HUES48 (cell line): ENCODE results near the gene POM121L2.
"Not testable (repeated sequence)": the region's sequence is repeated elsewhere in the genome, so short reads cannot be mapped to it uniquely, and the experiment has no call there.

Experiments used
- H3K27ac ChIP-seq: one replicate; pipeline ENCODE4 v1.7.0; 2013; ENCODE audit warnings: low read depth, low read length, inconsistent platforms
- H3K27me3 ChIP-seq: 2 replicates; pipeline ENCODE4 v1.6.1; 2013; ENCODE audit warnings: mild to moderate bottlenecking, low read length; ENCODE audit not compliant: control insufficient read depth, insufficient read depth
- H3K36me3 ChIP-seq: 2 replicates; pipeline ENCODE4 v1.6.1; 2013; ENCODE audit warnings: low read length; ENCODE audit not compliant: control insufficient read depth, insufficient read depth
- H3K4me1 ChIP-seq: 2 replicates; pipeline ENCODE4 v1.6.1; 2013; ENCODE audit warnings: mild to moderate bottlenecking, low read length; ENCODE audit not compliant: control insufficient read depth, insufficient read depth
- H3K4me3 ChIP-seq: 2 replicates; pipeline ENCODE4 v1.5.1; 2013; ENCODE audit warnings: mild to moderate bottlenecking, low read depth, low read length
- H3K9ac ChIP-seq: 2 replicates; pipeline ENCODE4 v1.6.1; 2013; ENCODE audit warnings: mild to moderate bottlenecking, low read depth, low read length, moderate library complexity
- H3K9me3 ChIP-seq: 2 replicates; pipeline ENCODE4 v1.6.1; 2013; ENCODE audit warnings: low read length; ENCODE audit not compliant: control insufficient read depth, insufficient read depth

The POM121L2 gene

GRCh38 chr6:27280064-27280539, 32.0 kb downstream of the POM121L2 start:
- H3K27me3 ChIP-seq = peaks cover 37% of the 10 kb centered on the region

GRCh38 chr6:27279513-27280063, 32.5 kb downstream of the POM121L2 start:
- Histone ChIP-seq H3K4me1 (no peaks in the 10 kb centered on the region), H3K27ac (no peak overlapping the region), H3K9me3 (no peaks in the 10 kb centered on the region), H3K4me3 (peak overlapping the region; percentile 94), H3K36me3 (no peaks in the 10 kb centered on the region), H3K9ac (peak overlapping the region; percentile 23; the same call in 1 of the 2 replicates), H3K27me3 (peaks cover 37% of the 10 kb centered on the region)

More at GRCh38 chr6:27280064-27280539, 32.0 kb downstream of the POM121L2 start:
- H3K4me1 ChIP-seq = no peaks in the 10 kb centered on the region
- peak overlapping the region; percentile 94 for H3K4me3 ChIP-seq
- H3K36me3 ChIP-seq = no peaks in the 10 kb centered on the region
- H3K9ac ChIP-seq = no peak overlapping the region; the same call in 1 of the 2 replicates
- H3K27ac ChIP-seq = peak overlapping the region; percentile 11
- no peaks in the 10 kb centered on the region for H3K9me3 ChIP-seq

- Histone ChIP-seq H3K36me3 (no peaks in the 10 kb centered on the region), H3K27ac (no peak overlapping the region), H3K9ac (no peak overlapping the region), H3K4me1 (no peaks in the 10 kb centered on the region), H3K27me3 (peaks cover 17% of the 10 kb centered on the region), H3K4me3 (peak overlapping the region; percentile 83), H3K9me3 (no peaks in the 10 kb centered on the region)
Measured at GRCh38 chr6:27275025-27275956, 36.8 kb downstream of the POM121L2 start.

GRCh38 chr6:27273783-27274182, 38.3 kb downstream of the POM121L2 start:
- no peak overlapping the region for H3K4me3 ChIP-seq
- no peaks in the 10 kb centered on the region for H3K9me3 ChIP-seq
- H3K27ac ChIP-seq = no peak overlapping the region
- no peaks in the 10 kb centered on the region for H3K4me1 ChIP-seq
- no peaks in the 10 kb centered on the region for H3K36me3 ChIP-seq
- H3K27me3 ChIP-seq = peaks cover 13% of the 10 kb centered on the region
- H3K9ac ChIP-seq = no peak overlapping the region

- Histone ChIP-seq H3K4me3 (no peak overlapping the region), H3K27me3 (peaks cover 24% of the 10 kb centered on the region), H3K9me3 (no peaks in the 10 kb centered on the region), H3K27ac (no peak overlapping the region), H3K9ac (no peak overlapping the region), H3K4me1 (no peaks in the 10 kb centered on the region), H3K36me3 (no peaks in the 10 kb centered on the region)
Measured at GRCh38 chr6:27268803-27269202, 43.3 kb downstream of the POM121L2 start.

- no peaks in the 10 kb centered on the region for H3K4me1 ChIP-seq
- H3K4me3 ChIP-seq = peak overlapping the region; percentile 48; the same call in 1 of the 2 replicates
- H3K36me3 ChIP-seq = no peaks in the 10 kb centered on the region
- no peak overlapping the region for H3K9ac ChIP-seq
- H3K27me3 ChIP-seq = peaks cover 24% of the 10 kb centered on the region
- no peak overlapping the region for H3K27ac ChIP-seq
- no peaks in the 10 kb centered on the region for H3K9me3 ChIP-seq
Measured at GRCh38 chr6:27267857-27268434, 44.1 kb downstream of the POM121L2 start.

GRCh38 chr6:27267003-27267402, 45.1 kb downstream of the POM121L2 start:
- not testable (repeated sequence) for H3K36me3 ChIP-seq, H3K27ac ChIP-seq, H3K9me3 ChIP-seq, H3K4me1 ChIP-seq, H3K9ac ChIP-seq, H3K4me3 ChIP-seq
- H3K27me3 ChIP-seq = peaks cover 24% of the 10 kb centered on the region

- H3K27ac ChIP-seq = no peak overlapping the region
- H3K9ac ChIP-seq = no peak overlapping the region
- H3K4me3 ChIP-seq = no peak overlapping the region
- no peaks in the 10 kb centered on the region for H3K4me1 ChIP-seq
- H3K36me3 ChIP-seq = no peaks in the 10 kb centered on the region
- no peaks in the 10 kb centered on the region for H3K9me3 ChIP-seq
- H3K27me3 ChIP-seq = peaks cover 20% of the 10 kb centered on the region
Measured at GRCh38 chr6:27263886-27264285, 48.2 kb downstream of the POM121L2 start.

GRCh38 chr6:27260836-27261375, 51.2 kb downstream of the POM121L2 start:
- H3K27ac ChIP-seq = peak overlapping the region; percentile 7
- no peaks in the 10 kb centered on the region for H3K4me1 ChIP-seq
- no peaks in the 10 kb centered on the region for H3K9me3 ChIP-seq
- H3K9ac ChIP-seq = 0 out of 2 replicates have a peak overlapping the region, but pooled peaks have one; percentile 22
- no peaks in the 10 kb centered on the region for H3K36me3 ChIP-seq
- peak overlapping the region; percentile 83 for H3K4me3 ChIP-seq
- H3K27me3 ChIP-seq = no peaks in the 10 kb centered on the region

- peak overlapping the region; percentile 30 for H3K9ac ChIP-seq
Measured at GRCh38 chr6:27260369-27260768, 51.7 kb downstream of the POM121L2 start.

More at GRCh38 chr6:27260369-27260768, 51.7 kb downstream of the POM121L2 start:
- H3K36me3 ChIP-seq = no peaks in the 10 kb centered on the region
- H3K4me3 ChIP-seq = peak overlapping the region; percentile 83
- no peaks in the 10 kb centered on the region for H3K27me3 ChIP-seq
- peak overlapping the region; percentile 7 for H3K27ac ChIP-seq
- no peaks in the 10 kb centered on the region for H3K4me1 ChIP-seq
- H3K9me3 ChIP-seq = no peaks in the 10 kb centered on the region
